ENCODE results near the gene MICALL2.

The MICALL2 gene

GRCh38 chr7:1437155-1437880 is 22.0 kb downstream of the MICALL2 start:
- FAIRE-seq (no peak), DNase-seq (ENCODE audit: insufficient read length, low spot score) (no peak)

- no peak for FAIRE-seq
- DNase-seq (ENCODE audit: insufficient read length, low spot score) = no peak
These were observed 22.7 kb downstream of the MICALL2 start for GRCh38 chr7:1436608-1437007.

GRCh38 chr7:1434891-1435670 is 24.2 kb downstream of the MICALL2 start:
- no peak for FAIRE-seq
- no peak for DNase-seq (ENCODE audit: insufficient read length, low spot score)

- DNase-seq (ENCODE audit: insufficient read length, low spot score) = no peak
- no peak for FAIRE-seq
These were observed 25.0 kb downstream of the MICALL2 start for GRCh38 chr7:1434165-1434718.

GRCh38 chr7:1433128-1433920 is 25.9 kb downstream of the MICALL2 start:
- FAIRE-seq = no peak
- no peak for DNase-seq (ENCODE audit: insufficient read length, low spot score)

GRCh38 chr7:1432411-1433082 is 26.7 kb downstream of the MICALL2 start:
- peak; percentile 21 for FAIRE-seq

GRCh38 chr7:1431634-1432380 is 27.5 kb downstream of the MICALL2 start:
- FAIRE-seq (no peak), DNase-seq (ENCODE audit: insufficient read length, low spot score) (no peak)

More at GRCh38 chr7:1432411-1433082, 26.7 kb downstream of the MICALL2 start:
- DNase-seq (ENCODE audit: insufficient read length, low spot score) = peak; percentile 86

GRCh38 chr7:1431226-1431625 is 28.0 kb downstream of the MICALL2 start:
- FAIRE-seq (no peak), DNase-seq (ENCODE audit: insufficient read length, low spot score) (no peak)

GRCh38 chr7:1430056-1430845 is 29.0 kb downstream of the MICALL2 start:
- no peak for FAIRE-seq
- no peak for DNase-seq (ENCODE audit: insufficient read length, low spot score)

- no peak for FAIRE-seq
- DNase-seq (ENCODE audit: insufficient read length, low spot score) = no peak
These were observed 30.2 kb downstream of the MICALL2 start for GRCh38 chr7:1428941-1429501.

- FAIRE-seq = no peak
- no peak for DNase-seq (ENCODE audit: insufficient read length, low spot score)
These were observed 32.1 kb downstream of the MICALL2 start for GRCh38 chr7:1427064-1427657.

- FAIRE-seq (no peak), DNase-seq (ENCODE audit: insufficient read length, low spot score) (no peak)
These were observed 32.8 kb downstream of the MICALL2 start for GRCh38 chr7:1426474-1426873.

- DNase-seq (ENCODE audit: insufficient read length, low spot score) = no peak
- FAIRE-seq = no peak
These were observed 33.8 kb downstream of the MICALL2 start for GRCh38 chr7:1425292-1426136.

GRCh38 chr7:1424041-1424440 is 35.2 kb downstream of the MICALL2 start:
- no peak for FAIRE-seq
- DNase-seq (ENCODE audit: insufficient read length, low spot score) = no peak

- no peak for DNase-seq (ENCODE audit: insufficient read length, low spot score)
- no peak for FAIRE-seq
These were observed 35.9 kb downstream of the MICALL2 start for GRCh38 chr7:1423264-1423811.

GRCh38 chr7:1422512-1423263 is 36.6 kb downstream of the MICALL2 start:
- no peak for FAIRE-seq
- DNase-seq (ENCODE audit: insufficient read length, low spot score) = no peak
